ENCODE results near the gene PDE4D. TPM values are rescaled to one million over a fixed set of nuclear protein-coding genes. Genes with fewer than 3 reads are reported as not detected.

Gene PDE4D
- total and polyA plus RNA-seq, 2 of the 4 experiments (the other 2 are of a cell fraction), result 1.4 to 7.9 TPM

- no TSS peak for BruUV-seq (replicated peaks)
- CTCF ChIA-PET, result interaction anchor here (0.7 to 1.6 kb wide), 5 partner anchors 10 to 262 kb away, joined by 3 to 8 read pairs (median 5); no protein-coding TSS in a partner anchor
- Histone ChIP-seq H3K18ac (ENCODE audit: low read depth, low read length) (no peak overlapping the region), H2BK15ac (ENCODE audit: low read depth, low read length) (no peak overlapping the region), H2BK5ac (ENCODE audit: low read depth, low read length, poor library complexity, severe bottlenecking) (no peak overlapping the region), H3K36me3 (ENCODE audit: control insufficient read depth, insufficient read depth, low read length) (no peaks in the 10 kb centered on the region), H3K56ac (ENCODE audit: extremely low read depth, insufficient read depth, low read length) (no peak overlapping the region), H3K79me1 (ENCODE audit: low read depth in 1 of 2, low read length in 2 of 2) (no peaks in the 10 kb centered on the region), H3K27me3 (ENCODE audit: control insufficient read depth, insufficient read depth, low read length) (0 out of 2 replicates have a peak, but pooled peaks cover 2% of the 10 kb centered on the region), H4K20me1 (ENCODE audit: insufficient read depth, low read length) (no peaks in the 10 kb centered on the region), H2AK9ac (replicated peaks; ENCODE audit: low read depth, low read length, poor library complexity) (no peak overlapping the region), H3K4me1 (ENCODE audit: control insufficient read depth, insufficient read depth, low read length) (no peaks in the 10 kb centered on the region), H3K4me2 (ENCODE audit: low read depth, low read length) (no peak overlapping the region), H4K91ac (ENCODE audit: insufficient read depth, low read depth, low read length) (no peak overlapping the region), H2AFZ (replicated peaks; ENCODE audit: low read length, poor library complexity) (no peak overlapping the region), H3K14ac (replicated peaks; ENCODE audit: low read depth, low read length) (no peak overlapping the region), H2AK5ac (ENCODE audit: low read depth, low read length) (no peak overlapping the region), H3K9ac (ENCODE audit: low read depth, low read length) (no peak overlapping the region), H3K4ac (ENCODE audit: low read depth, low read length) (no peak overlapping the region), H3K9me1 (ENCODE audit: insufficient read depth, low read length) (no peaks in the 10 kb centered on the region), H2BK20ac (ENCODE audit: low read depth, low read length) (no peak overlapping the region), H4K5ac (ENCODE audit: low read depth, low read length) (no peak overlapping the region), H3K4me3 (ENCODE audit: insufficient read depth, low read depth, low read length) (no peak overlapping the region), H4K8ac (ENCODE audit: low read depth in 2 of 2, low read length in 2 of 2) (no peak overlapping the region), H3K27ac (ENCODE audit: insufficient read depth, low read length) (no peak overlapping the region), H2BK120ac (ENCODE audit: low read depth, low read length) (no peak overlapping the region), H3K9me3 (ENCODE audit: control insufficient read depth, insufficient read depth, low read length) (no peaks in the 10 kb centered on the region), H3K23ac (ENCODE audit: low read depth, low read length) (no peak overlapping the region)
- no peak for ATAC-seq (ENCODE audit: low read depth)
- peak; percentile 20 for DNase-seq
- in situ Hi-C loops (cut with MboI; ENCODE audit: low sequenced_read_pairs) (loop anchor here (5.0 kb wide), 1 partner anchor 407 kb away; no protein-coding TSS in a partner anchor), dilution Hi-C loops (cut with HindIII; ENCODE audit: low sequenced_read_pairs, unreplicated experiment) (no loop called here), intact Hi-C loops (cut with micrococcal nuclease) (loop anchor here (1.0 to 5.0 kb wide), 4 partner anchors 107 to 410 kb away; no protein-coding TSS in a partner anchor)
- TF ChIP-seq MAFK (IDR thresholded peaks at IDR 0.05; ENCODE audit: low read depth, low read length), result no peak
- TF ChIP-seq CEBPB (IDR thresholded peaks at IDR 0.05; ENCODE audit: low read depth, low read length), result no peak
- peak; percentile 52 for TF ChIP-seq RAD21 (IDR thresholded peaks at IDR 0.05; ENCODE audit: low read length)
- no peak for TF ChIP-seq POLR2A (IDR thresholded peaks at IDR 0.05; ENCODE audit: low read depth, low read length)
- peak; percentile 55 for TF ChIP-seq SMC3 (IDR thresholded peaks at IDR 0.05; ENCODE audit: low read depth, low read length)
- no peak for TF ChIP-seq CHD1 (IDR thresholded peaks at IDR 0.05; ENCODE audit: low read depth, low read length)
- no peak for TF ChIP-seq RCOR1 (IDR thresholded peaks at IDR 0.05; ENCODE audit: insufficient replicate concordance, low read length)
- TF ChIP-seq NFE2L2 (IDR thresholded peaks at IDR 0.05; ENCODE audit: low read depth, low read length), result no peak
- no peak for TF ChIP-seq RFX5 (IDR thresholded peaks at IDR 0.05; ENCODE audit: low read depth, low read length)
- TF ChIP-seq BHLHE40 (IDR thresholded peaks at IDR 0.05; ENCODE audit: low read depth, low read length), result no peak
- no peak for TF ChIP-seq MAZ (IDR thresholded peaks at IDR 0.05; ENCODE audit: borderline replicate concordance, low read depth, low read length)
- TF ChIP-seq, protein P1, sequence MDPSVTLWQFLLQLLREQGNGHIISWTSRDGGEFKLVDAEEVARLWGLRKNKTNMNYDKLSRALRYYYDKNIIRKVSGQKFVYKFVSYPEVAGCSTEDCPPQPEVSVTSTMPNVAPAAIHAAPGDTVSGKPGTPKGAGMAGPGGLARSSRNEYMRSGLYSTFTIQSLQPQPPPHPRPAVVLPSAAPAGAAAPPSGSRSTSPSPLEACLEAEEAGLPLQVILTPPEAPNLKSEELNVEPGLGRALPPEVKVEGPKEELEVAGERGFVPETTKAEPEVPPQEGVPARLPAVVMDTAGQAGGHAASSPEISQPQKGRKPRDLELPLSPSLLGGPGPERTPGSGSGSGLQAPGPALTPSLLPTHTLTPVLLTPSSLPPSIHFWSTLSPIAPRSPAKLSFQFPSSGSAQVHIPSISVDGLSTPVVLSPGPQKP (IDR thresholded peaks at IDR 0.05; ENCODE audit: borderline replicate concordance, low read depth, low read length), result no peak
- peak; percentile 64 for TF ChIP-seq CTCF (conservative IDR thresholded peaks at IDR 0.05; ENCODE audit: low read depth, low read length)
- no peak for TF ChIP-seq MXI1 (IDR thresholded peaks at IDR 0.05; ENCODE audit: borderline replicate concordance, low read depth, low read length)
- WGBS, 2 experiments (ENCODE audit: extremely low coverage in 2 of 2, insufficient read length in 1 of 2), result no CpG with 5 or more reads among the region's 2 CpGs
- POLR2A ChIA-PET (ENCODE audit: unreplicated experiment), result no interaction called here
Observed at GRCh38 chr5:59390074-59390659, 503.4 kb downstream of the PDE4D start.

Measured in IMR-90 (cell line).